RWPE2 (cell line): Measurements from ENCODE around the gene PCDHB8.
"Not testable (repeated sequence)": the region's sequence is repeated elsewhere in the genome, so short reads cannot be mapped to it uniquely, and the experiment has no call there.

Source experiments
- ATAC-seq: fragments of 200-7000 bp; cut with Tn5 transposase; 3 replicates; pipeline ENCODE4 v1.9.1; 2021; ENCODE audit warnings: low read depth
- DNase-seq: peaks from one replicate; pipeline ENCODE4 v3.0.0-alpha.2; 2020; ENCODE audit warnings: low spot score
- H3K27ac ChIP-seq: fragments of 450-650 bp; 2 replicates; pipeline ENCODE4 v1.5.1; 2017; ENCODE audit warnings: mild to moderate bottlenecking; ENCODE audit not compliant: poor library complexity, severe bottlenecking
- H3K27me3 ChIP-seq: fragments of 250-450 bp; sonication (Bioruptor Pico); 2 replicates; pipeline ENCODE4 v1.5.1; 2021; ENCODE audit warnings: mild to moderate bottlenecking, moderate library complexity; ENCODE audit not compliant: insufficient read depth, poor library complexity, severe bottlenecking
- H3K36me3 ChIP-seq: fragments of 250-450 bp; sonication (Bioruptor Pico); 2 replicates; pipeline ENCODE4 v1.5.1; 2020; ENCODE audit warnings: low read depth, mild to moderate bottlenecking, moderate library complexity
- H3K4me1 ChIP-seq: fragments of 250-450 bp; sonication (Bioruptor Pico); 2 replicates; pipeline ENCODE4 v1.5.1; 2021; ENCODE audit warnings: mild to moderate bottlenecking, moderate library complexity; ENCODE audit not compliant: insufficient read depth, poor library complexity, severe bottlenecking
- H3K4me3 ChIP-seq: fragments of 250-450 bp; sonication (Bioruptor Pico); 2 replicates; pipeline ENCODE4 v1.5.1; 2021; ENCODE audit warnings: mild to moderate bottlenecking, moderate library complexity; ENCODE audit not compliant: severe bottlenecking
- H3K9me3 ChIP-seq: fragments of 250-450 bp; sonication (Bioruptor Pico); 2 replicates; pipeline ENCODE4 v1.5.1; 2021; ENCODE audit warnings: mild to moderate bottlenecking, moderate library complexity; ENCODE audit not compliant: severe bottlenecking
- CTCF ChIP-seq: fragments of 450-650 bp; IDR thresholded peaks from one replicate; pipeline ENCODE4 v1.5.1; 2017; ENCODE audit warnings: mild to moderate bottlenecking, moderate library complexity; ENCODE audit not compliant: poor library complexity, severe bottlenecking

The PCDHB8 gene

GRCh38 chr5:141172381-141173204 lies 5.0 kb upstream of the PCDHB8 start, which contains the start of gene PCDHB7:
PCDHB7 (plus strand) TSS chr5:141172644; CDS start chr5:141172836, 192 bp downstream.
- ATAC-seq (no peak), DNase-seq (no peak)
- peak; percentile 65 for TF ChIP-seq CTCF
- peaks cover 60% of the 10 kb centered on the region for H3K27me3 ChIP-seq
- no peaks in the 10 kb centered on the region for H3K36me3 ChIP-seq
- peaks cover 22% of the 10 kb centered on the region for H3K9me3 ChIP-seq
- no peak within 1 kb of the TSS for H3K4me3 ChIP-seq
- H3K4me1 ChIP-seq, result no peaks in the 10 kb centered on the region
- H3K27ac ChIP-seq, result no peak within 1 kb of the TSS

- H3K36me3 ChIP-seq, DNase-seq, H3K4me1 ChIP-seq, H3K27ac ChIP-seq, ATAC-seq, H3K4me3 ChIP-seq: not testable (repeated sequence)
- Histone ChIP-seq H3K9me3 (peaks cover 22% of the 10 kb centered on the region), H3K27me3 (peaks cover 66% of the 10 kb centered on the region)
These were observed 3.1 kb upstream of the PCDHB8 start for GRCh38 chr5:141174291-141175104.

- ATAC-seq, result no peak
- peaks cover 70% of the 10 kb centered on the region for H3K27me3 ChIP-seq
These were observed 1.7 kb upstream of the PCDHB8 start for GRCh38 chr5:141175933-141176332.

DNA sequence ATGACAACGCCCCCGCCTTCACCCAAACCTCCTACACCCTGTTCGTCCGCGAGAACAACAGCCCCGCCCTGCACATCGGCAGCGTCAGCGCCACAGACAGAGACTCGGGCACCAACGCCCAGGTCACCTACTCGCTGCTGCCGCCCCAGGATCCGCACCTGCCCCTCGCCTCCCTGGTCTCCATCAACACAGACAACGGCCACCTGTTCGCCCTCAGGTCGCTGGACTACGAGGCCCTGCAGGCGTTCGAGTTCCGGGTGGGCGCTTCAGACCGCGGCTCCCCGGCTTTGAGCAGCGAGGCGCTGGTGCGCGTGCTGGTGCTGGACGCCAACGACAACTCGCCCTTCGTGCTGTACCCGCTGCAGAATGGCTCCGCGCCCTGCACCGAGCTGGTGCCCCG lies 1.8 kb downstream of the PCDHB8 start:
- not testable (repeated sequence) for ATAC-seq, H3K27ac ChIP-seq, H3K36me3 ChIP-seq, DNase-seq, H3K4me1 ChIP-seq, H3K4me3 ChIP-seq
- H3K9me3 ChIP-seq, result peaks cover 17% of the 10 kb centered on the region
- peaks cover 75% of the 10 kb centered on the region for H3K27me3 ChIP-seq

More at GRCh38 chr5:141175933-141176332, 1.7 kb upstream of the PCDHB8 start:
- DNase-seq, result no peak
- H3K36me3 ChIP-seq, result no peaks in the 10 kb centered on the region
- H3K4me1 ChIP-seq, result no peaks in the 10 kb centered on the region
- H3K4me3 ChIP-seq, result no peak overlapping the region
- no peak for TF ChIP-seq CTCF
- H3K27ac ChIP-seq, result no peak overlapping the region
- peaks cover 22% of the 10 kb centered on the region for H3K9me3 ChIP-seq

DNA sequence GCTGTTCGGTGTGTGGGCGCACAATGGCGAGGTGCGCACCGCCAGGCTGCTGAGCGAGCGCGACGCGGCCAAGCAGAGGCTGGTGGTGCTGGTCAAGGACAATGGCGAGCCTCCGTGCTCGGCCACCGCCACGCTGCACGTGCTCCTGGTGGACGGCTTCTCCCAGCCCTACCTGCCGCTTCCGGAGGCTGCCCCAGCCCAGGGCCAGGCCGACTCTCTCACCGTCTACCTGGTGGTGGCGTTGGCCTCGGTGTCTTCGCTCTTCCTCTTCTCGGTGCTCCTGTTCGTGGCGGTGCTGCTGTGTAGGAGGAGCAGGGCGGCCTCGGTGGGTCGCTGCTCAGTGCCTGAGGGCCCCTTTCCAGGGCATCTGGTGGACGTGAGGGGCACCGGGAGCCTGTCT lies 2.3 kb downstream of the PCDHB8 start:
- ATAC-seq, H3K4me3 ChIP-seq, H3K4me1 ChIP-seq, DNase-seq, H3K36me3 ChIP-seq, H3K27ac ChIP-seq: not testable (repeated sequence)
- H3K9me3 ChIP-seq, result peaks cover 16% of the 10 kb centered on the region
- H3K27me3 ChIP-seq, result peaks cover 78% of the 10 kb centered on the region

DNA sequence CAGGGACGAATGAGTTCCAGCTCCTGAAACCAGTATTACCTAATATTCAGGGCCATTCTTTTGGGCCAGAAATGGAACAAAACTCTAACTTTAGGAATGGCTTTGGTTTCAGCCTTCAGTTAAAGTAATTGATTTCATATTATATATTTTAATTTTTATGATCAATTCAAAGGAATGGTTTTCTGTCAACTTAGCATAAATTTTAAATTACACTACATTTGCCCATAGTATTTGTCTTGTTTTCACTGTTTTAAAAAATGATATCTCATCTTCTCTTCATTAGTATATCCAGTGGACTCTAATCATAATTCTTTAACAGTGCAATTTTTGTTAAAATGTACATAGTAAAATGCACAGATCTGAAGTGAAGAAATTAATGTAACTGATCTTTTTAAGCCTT lies 2.7 kb downstream of the PCDHB8 start:
- Histone ChIP-seq H3K27ac (no peak overlapping the region), H3K36me3 (no peaks in the 10 kb centered on the region), H3K9me3 (peaks cover 13% of the 10 kb centered on the region), H3K4me3 (no peak overlapping the region), H3K27me3 (peaks cover 78% of the 10 kb centered on the region), H3K4me1 (no peaks in the 10 kb centered on the region)
- DNase-seq, result no peak
- ATAC-seq, result no peak
- TF ChIP-seq CTCF, result no peak
